ENCODE results near the gene ZNF260.

- TF ChIP-seq POLR2AphosphoS5 (IDR thresholded peaks at IDR 0.05), result no peak
- no peak for TF ChIP-seq CTCF (IDR thresholded peaks at IDR 0.05 in 8 of 11, conservative IDR thresholded peaks at IDR 0.05 in 3 of 11)
Observed at GRCh38 chr19:36488846-36489117, 39.3 kb downstream of the ZNF260 start.

Data from spleen (tissue), 7 donors.